Activated CD8-positive, alpha-beta memory T cell treated with anti-CD3 and anti-CD28 coated beads for 24 hours (primary cell): ENCODE data around the gene ABAT.
"Not testable (repeated sequence)": the region's sequence is repeated elsewhere in the genome, so short reads cannot be mapped to it uniquely, and the experiment has no call there.

ENCODE experiments used
- DNase-seq: peaks from one replicate; pipeline ENCODE4 v3.0.0-alpha.2; 2020

ABAT gene

GRCh38 chr16:8718851-8719680 lies 44.6 kb downstream of the ABAT start:
- DNase-seq: no peak

GRCh38 chr16:8720080-8720966 lies 45.9 kb downstream of the ABAT start:
- DNase-seq: no peak

GRCh38 chr16:8720967-8721308 lies 46.5 kb downstream of the ABAT start:
- DNase-seq: no peak

- no peak for DNase-seq
Measured at GRCh38 chr16:8721336-8722024, 47.1 kb downstream of the ABAT start.

GRCh38 chr16:8722025-8722348 lies 47.6 kb downstream of the ABAT start:
- DNase-seq: no peak

GRCh38 chr16:8725513-8726178 lies 51.2 kb downstream of the ABAT start:
- DNase-seq: no peak

GRCh38 chr16:8727131-8727806 lies 52.9 kb downstream of the ABAT start:
- DNase-seq: no peak

GRCh38 chr16:8727857-8728618 lies 53.6 kb downstream of the ABAT start:
- no peak for DNase-seq

GRCh38 chr16:8729779-8730334 lies 55.4 kb downstream of the ABAT start:
- no peak for DNase-seq

- no peak for DNase-seq
Measured at GRCh38 chr16:8730335-8730915, 56.0 kb downstream of the ABAT start.

- no peak for DNase-seq
Measured at GRCh38 chr16:8733849-8734540, 59.6 kb downstream of the ABAT start.

GRCh38 chr16:8735574-8735973 lies 61.2 kb downstream of the ABAT start:
- no peak for DNase-seq

- DNase-seq: no peak
Measured at GRCh38 chr16:8736123-8736668, 61.8 kb downstream of the ABAT start.

GRCh38 chr16:8739151-8739550 lies 64.7 kb downstream of the ABAT start:
- no peak for DNase-seq

GRCh38 chr16:8739989-8740704 lies 65.7 kb downstream of the ABAT start:
- no peak for DNase-seq

GRCh38 chr16:8740775-8741355 lies 66.4 kb downstream of the ABAT start:
- no peak for DNase-seq

GRCh38 chr16:8741636-8742035 lies 67.2 kb downstream of the ABAT start:
- DNase-seq: no peak

- no peak for DNase-seq
Measured at GRCh38 chr16:8742068-8742467, 67.7 kb downstream of the ABAT start.

- not testable (repeated sequence) for DNase-seq
Measured at GRCh38 chr16:8748944-8749343, 74.5 kb downstream of the ABAT start.
